H9 (cell line): ENCODE measurements around the gene GUK1. TPM values are rescaled to one million over a fixed set of nuclear protein-coding genes. Genes with fewer than 3 reads are reported as not detected.

Experiments used
- DNase-seq: peaks from one replicate; pipeline ENCODE4 v3.0.0-alpha.2; 2017
- H2AFZ ChIP-seq: one replicate; pipeline ENCODE4 v1.6.1; 2013; ENCODE audit warnings: mild to moderate bottlenecking, low read length, control low read depth, moderate library complexity
- H2AK5ac ChIP-seq: 2 replicates; pipeline ENCODE4 v1.6.1; 2013; ENCODE audit warnings: low read length, control low read depth, mixed read lengths; ENCODE audit not compliant: insufficient read length
- H2BK120ac ChIP-seq: one replicate; pipeline ENCODE4 v1.6.1; 2013; ENCODE audit warnings: low read depth, mild to moderate bottlenecking, low read length, control low read depth, inconsistent platforms; ENCODE audit not compliant: poor library complexity, severe bottlenecking
- H2BK12ac ChIP-seq: 2 replicates; pipeline ENCODE4 v1.6.1; 2013; ENCODE audit warnings: low read length, control low read depth, mixed read lengths, low read depth; ENCODE audit not compliant: insufficient read length
- H2BK15ac ChIP-seq: 2 replicates; pipeline ENCODE4 v1.6.1; 2013; ENCODE audit warnings: low read depth, low read length, control low read depth
- H2BK20ac ChIP-seq: one replicate; pipeline ENCODE4 v1.6.1; 2013; ENCODE audit warnings: low read depth, mild to moderate bottlenecking, low read length, control low read depth, inconsistent platforms; ENCODE audit not compliant: poor library complexity, severe bottlenecking
- H2BK5ac ChIP-seq: 2 replicates; pipeline ENCODE4 v1.6.1; 2013; ENCODE audit warnings: low read length, control low read depth, mixed read lengths; ENCODE audit not compliant: insufficient read length
- H3K14ac ChIP-seq: 2 replicates; pipeline ENCODE4 v1.6.1; 2013; ENCODE audit warnings: low read length, control low read depth; ENCODE audit not compliant: insufficient read depth
- H3K18ac ChIP-seq: 2 replicates; pipeline ENCODE4 v1.6.1; 2013; ENCODE audit warnings: low read depth, mild to moderate bottlenecking, mixed read lengths, low read length, control low read depth; ENCODE audit not compliant: insufficient read length
- H3K23ac ChIP-seq: 2 replicates; pipeline ENCODE4 v1.6.1; 2013; ENCODE audit warnings: low read length, control low read depth, mixed read lengths, low read depth; ENCODE audit not compliant: insufficient read length
- H3K23me2 ChIP-seq: 2 replicates; pipeline ENCODE4 v1.6.1; 2013; ENCODE audit warnings: low read depth, mild to moderate bottlenecking, mixed read lengths, low read length, control low read depth; ENCODE audit not compliant: insufficient read length, poor library complexity, severe bottlenecking
- H3K27ac ChIP-seq: 2 replicates; pipeline ENCODE4 v1.5.1; 2013; ENCODE audit warnings: low read length, control low read depth, mixed read lengths, low read depth; ENCODE audit not compliant: insufficient read length
- H3K27me3 ChIP-seq: 2 replicates; pipeline ENCODE4 v1.6.1; 2013; ENCODE audit warnings: low read length, control low read depth, inconsistent platforms; ENCODE audit not compliant: insufficient read depth
- H3K4ac ChIP-seq: 2 replicates; pipeline ENCODE4 v1.6.1; 2013; ENCODE audit warnings: low read depth, mild to moderate bottlenecking, control low read depth, inconsistent platforms, low read length, moderate library complexity
- H3K4me1 ChIP-seq: 2 replicates; pipeline ENCODE4 v1.6.1; 2013; ENCODE audit warnings: low read length, control low read depth, inconsistent platforms; ENCODE audit not compliant: insufficient read depth
- H3K4me2 ChIP-seq: 2 replicates; pipeline ENCODE4 v1.6.1; 2013; ENCODE audit warnings: low read length, control low read depth, mixed read lengths; ENCODE audit not compliant: insufficient read length, insufficient read depth
- H3K56ac ChIP-seq: 2 replicates; pipeline ENCODE4 v1.6.1; 2013; ENCODE audit warnings: low read depth, mild to moderate bottlenecking, mixed read lengths, low read length, control low read depth; ENCODE audit not compliant: insufficient read length
- H3K79me1 ChIP-seq: 2 replicates; pipeline ENCODE4 v1.6.1; 2013; ENCODE audit warnings: low read depth, mild to moderate bottlenecking, moderate library complexity, low read length, control low read depth, inconsistent platforms; ENCODE audit not compliant: insufficient read depth, poor library complexity, severe bottlenecking
- H3K79me2 ChIP-seq: 2 replicates; pipeline ENCODE4 v1.6.1; 2013; ENCODE audit warnings: low read length, control low read depth, inconsistent platforms; ENCODE audit not compliant: insufficient read depth
- H3K9ac ChIP-seq: 2 replicates; pipeline ENCODE4 v1.6.1; 2013; ENCODE audit warnings: low read length, control low read depth, mixed read lengths; ENCODE audit not compliant: insufficient read length; ENCODE audit errors: extremely low read depth
- H3K9me3 ChIP-seq: one replicate; pipeline ENCODE4 v1.6.1; 2013; ENCODE audit warnings: low read depth, low read length, inconsistent platforms; ENCODE audit not compliant: control insufficient read depth
- H3T11ph ChIP-seq: one replicate; pipeline ENCODE4 v1.6.1; 2013; ENCODE audit warnings: mild to moderate bottlenecking, low read length, control low read depth, inconsistent platforms
- H4K20me1 ChIP-seq: one replicate; pipeline ENCODE4 v1.6.1; 2013; ENCODE audit not compliant: control insufficient read depth, insufficient read length, insufficient read depth
- H4K5ac ChIP-seq: 2 replicates; pipeline ENCODE4 v1.6.1; 2013; ENCODE audit warnings: low read depth, mild to moderate bottlenecking, mixed read lengths, low read length, control low read depth; ENCODE audit not compliant: insufficient read length
- H4K8ac ChIP-seq: replicated peaks from 2 replicates; pipeline ENCODE4 v1.6.1; 2013; ENCODE audit warnings: low read length, control low read depth, mixed read lengths, low read depth; ENCODE audit not compliant: insufficient read length
- H4K91ac ChIP-seq: 2 replicates; pipeline ENCODE4 v1.6.1; 2013; ENCODE audit warnings: low read depth, mild to moderate bottlenecking, moderate library complexity, mixed read lengths, low read length, control low read depth; ENCODE audit not compliant: insufficient read length
- H3K27ac Mint-ChIP-seq, 3 experiments: 2 replicates in 2 of 3; 3 replicates in 1 of 3; pipeline ENCODE4 v1.8.0; 2020 to 2021; ENCODE audit warnings: mixed read lengths in 3 of 3, mild to moderate bottlenecking in 1 of 3, moderate library complexity in 1 of 3
- H3K27me3 Mint-ChIP-seq: 2 replicates; pipeline ENCODE4 v1.8.0; 2021; ENCODE audit warnings: low read depth, mild to moderate bottlenecking, moderate library complexity, mixed read lengths
- H3K36me3 Mint-ChIP-seq, 3 experiments: 2 replicates in 2 of 3; 3 replicates in 1 of 3; pipeline ENCODE4 v1.8.0; 2020 to 2021; ENCODE audit warnings: low read depth in 3 of 3, mixed read lengths in 3 of 3; ENCODE audit not compliant: insufficient read depth in 1 of 3
- H3K4me1 Mint-ChIP-seq, 2 experiments: 2 replicates each; pipeline ENCODE4 v1.8.0; 2020; ENCODE audit warnings: mixed read lengths in 2 of 2
- H3K4me3 Mint-ChIP-seq, 2 experiments: 2 replicates in 1 of 2; 3 replicates in 1 of 2; pipeline ENCODE4 v1.8.0; 2020 to 2021; ENCODE audit warnings: mild to moderate bottlenecking in 2 of 2, mixed read lengths in 2 of 2, moderate library complexity in 1 of 2
- H3K9me3 Mint-ChIP-seq, 2 experiments: 2 replicates in 1 of 2; 3 replicates in 1 of 2; pipeline ENCODE4 v1.8.0; 2020; ENCODE audit warnings: mild to moderate bottlenecking in 2 of 2, mixed read lengths in 2 of 2, moderate library complexity in 1 of 2
- WGBS: extraction: QIAGEN DNeasy Blood & Tissue Kit; methylation state at CpG from one replicate; pipeline ENCODE4 v1.1.7; 2013; ENCODE audit warnings: missing lambda C conversion rate, low lambda C conversion rate, mixed read lengths; ENCODE audit not compliant: insufficient read length; ENCODE audit errors: extremely low coverage; 5-methylcytosine and 5-hydroxymethylcytosine counted together
- total RNA-seq: library from RNA; stranded (reverse); gene quantifications from 2 replicates; pipeline ENCODE4 v1.2.1, GENCODE V29; 2021
- TF ChIP-seq, protein P1 (sequence below): fragments of 200-600 bp; sonication (generic); conservative IDR thresholded peaks from 3 replicates; pipeline ENCODE4 v1.8.0; 2021; ENCODE audit warnings: antibody characterized with exemption, mild to moderate bottlenecking

Gene GUK1
- total RNA-seq, 1 experiment from 2014 or later, result 88.2 TPM

GRCh38 chr1:228161362-228161761 is 21.3 kb downstream of the GUK1 start:
- Mint-ChIP-seq H3K4me3 (no peak overlapping the region), H3K4me1 (peaks cover 9 to 25% of the 10 kb centered on the region in 2 experiments; a peak in 3 of 4 replicates), H3K9me3 (peaks cover 0 to 2% of the 10 kb centered on the region in 2 experiments; a peak in 1 of 5 replicates), H3K27me3 (peaks cover 11% of the 10 kb centered on the region), H3K36me3 (peaks cover 0 to 3% (median 2%) of the 10 kb centered on the region in 3 experiments; a peak in 2 of 7 replicates), H3K27ac (peak overlapping the region in 1 of 3 experiments; percentile 74; a peak in 1 of 7 replicates)
- Histone ChIP-seq H3K79me1 (no peaks in the 10 kb centered on the region), H3K18ac (no peak overlapping the region), H3T11ph (no peak overlapping the region), H2AK5ac (no peak overlapping the region), H3K4me1 (no peaks in the 10 kb centered on the region; the same call in 1 of the 2 replicates), H3K23me2 (peaks cover 2% of the 10 kb centered on the region), H4K91ac (no peak overlapping the region), H2BK5ac (no peak overlapping the region), H4K20me1 (no peaks in the 10 kb centered on the region), H3K14ac (no peak overlapping the region), H4K8ac (no peak overlapping the region), H4K5ac (no peak overlapping the region), H3K9me3 (no peaks in the 10 kb centered on the region), H3K79me2 (no peaks in the 10 kb centered on the region), H3K9ac (no peak overlapping the region), H2AFZ (no peak overlapping the region), H3K4ac (no peak overlapping the region), H2BK20ac (no peak overlapping the region), H2BK12ac (no peak overlapping the region), H3K4me2 (no peak overlapping the region), H2BK120ac (no peak overlapping the region), H3K56ac (no peak overlapping the region), H3K27me3 (no peaks in the 10 kb centered on the region), H3K27ac (no peak overlapping the region), H2BK15ac (no peak overlapping the region), H3K23ac (no peak overlapping the region)
- TF ChIP-seq, protein P1, sequence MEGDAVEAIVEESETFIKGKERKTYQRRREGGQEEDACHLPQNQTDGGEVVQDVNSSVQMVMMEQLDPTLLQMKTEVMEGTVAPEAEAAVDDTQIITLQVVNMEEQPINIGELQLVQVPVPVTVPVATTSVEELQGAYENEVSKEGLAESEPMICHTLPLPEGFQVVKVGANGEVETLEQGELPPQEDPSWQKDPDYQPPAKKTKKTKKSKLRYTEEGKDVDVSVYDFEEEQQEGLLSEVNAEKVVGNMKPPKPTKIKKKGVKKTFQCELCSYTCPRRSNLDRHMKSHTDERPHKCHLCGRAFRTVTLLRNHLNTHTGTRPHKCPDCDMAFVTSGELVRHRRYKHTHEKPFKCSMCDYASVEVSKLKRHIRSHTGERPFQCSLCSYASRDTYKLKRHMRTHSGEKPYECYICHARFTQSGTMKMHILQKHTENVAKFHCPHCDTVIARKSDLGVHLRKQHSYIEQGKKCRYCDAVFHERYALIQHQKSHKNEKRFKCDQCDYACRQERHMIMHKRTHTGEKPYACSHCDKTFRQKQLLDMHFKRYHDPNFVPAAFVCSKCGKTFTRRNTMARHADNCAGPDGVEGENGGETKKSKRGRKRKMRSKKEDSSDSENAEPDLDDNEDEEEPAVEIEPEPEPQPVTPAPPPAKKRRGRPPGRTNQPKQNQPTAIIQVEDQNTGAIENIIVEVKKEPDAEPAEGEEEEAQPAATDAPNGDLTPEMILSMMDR, result no peak
- DNase-seq, result no peak
- no CpG with 5 or more reads among the region's 7 CpGs for WGBS
